Panc1 (cell line): ENCODE measurements around the gene MEA1.

Experiments used
- CTCF ChIP-seq: fragments of 450-650 bp; IDR thresholded peaks from 2 replicates; pipeline ENCODE4 v1.5.1; 2017; ENCODE audit warnings: mild to moderate bottlenecking
- POLR2AphosphoS5 ChIP-seq: IDR thresholded peaks from 2 replicates; pipeline ENCODE4 v1.6.1; 2012; ENCODE audit warnings: mild to moderate bottlenecking, low read depth, low read length, moderate library complexity

- TF ChIP-seq CTCF (no peak), POLR2AphosphoS5 (no peak)
Observed at GRCh38 chr6:43020052-43020705, 6.4 kb upstream of the MEA1 start.
